ENCODE results near the gene TMEM196. TPM values are rescaled to one million over a fixed set of nuclear protein-coding genes. Genes with fewer than 3 reads are reported as not detected.

TMEM196 gene
- total and polyA plus RNA-seq, 3 donors from 2014 or later = 0.12 TPM; not detected in 2

DNA sequence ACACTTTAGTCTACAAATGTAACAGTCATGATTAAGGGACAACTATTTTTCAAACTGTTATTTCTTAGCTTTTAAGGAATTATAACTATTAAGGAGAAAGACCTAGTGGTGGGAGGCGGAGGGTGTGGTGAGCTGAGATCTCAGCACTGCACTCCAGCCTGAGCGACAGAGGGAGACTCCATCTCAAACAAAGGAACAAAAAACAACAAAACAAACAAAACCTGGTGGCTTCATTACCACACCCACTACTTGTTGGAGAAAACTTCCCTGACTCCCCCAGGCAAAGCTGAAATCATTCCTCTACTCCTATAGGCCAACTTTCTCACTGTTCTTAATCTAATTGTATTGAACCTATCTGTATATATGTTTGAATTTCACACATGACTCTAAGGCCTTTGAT, 67.8 kb downstream of the TMEM196 start:
- TF ChIP-seq, protein P1, sequence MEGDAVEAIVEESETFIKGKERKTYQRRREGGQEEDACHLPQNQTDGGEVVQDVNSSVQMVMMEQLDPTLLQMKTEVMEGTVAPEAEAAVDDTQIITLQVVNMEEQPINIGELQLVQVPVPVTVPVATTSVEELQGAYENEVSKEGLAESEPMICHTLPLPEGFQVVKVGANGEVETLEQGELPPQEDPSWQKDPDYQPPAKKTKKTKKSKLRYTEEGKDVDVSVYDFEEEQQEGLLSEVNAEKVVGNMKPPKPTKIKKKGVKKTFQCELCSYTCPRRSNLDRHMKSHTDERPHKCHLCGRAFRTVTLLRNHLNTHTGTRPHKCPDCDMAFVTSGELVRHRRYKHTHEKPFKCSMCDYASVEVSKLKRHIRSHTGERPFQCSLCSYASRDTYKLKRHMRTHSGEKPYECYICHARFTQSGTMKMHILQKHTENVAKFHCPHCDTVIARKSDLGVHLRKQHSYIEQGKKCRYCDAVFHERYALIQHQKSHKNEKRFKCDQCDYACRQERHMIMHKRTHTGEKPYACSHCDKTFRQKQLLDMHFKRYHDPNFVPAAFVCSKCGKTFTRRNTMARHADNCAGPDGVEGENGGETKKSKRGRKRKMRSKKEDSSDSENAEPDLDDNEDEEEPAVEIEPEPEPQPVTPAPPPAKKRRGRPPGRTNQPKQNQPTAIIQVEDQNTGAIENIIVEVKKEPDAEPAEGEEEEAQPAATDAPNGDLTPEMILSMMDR (IDR thresholded peaks at IDR 0.05) = no peak
- no peak for TF ChIP-seq POLR2A (IDR thresholded peaks at IDR 0.05)
- no peaks in the 10 kb centered on the region for H3K27me3 ChIP-seq
- H3K4me3 ChIP-seq = no peak overlapping the region
- 80 to 86% methylated on average over 2 of the region's 2 CpGs for WGBS, 2 donors
- H3K4me1 ChIP-seq = peaks cover 18% of the 10 kb centered on the region
- no peaks in the 10 kb centered on the region for H3K9me3 ChIP-seq
- no peak for DNase-seq
- H3K27ac ChIP-seq = no peak overlapping the region
- no peaks in the 10 kb centered on the region for H3K36me3 ChIP-seq (ENCODE audit: low read depth, missing control alignments)
- intact Hi-C loops (cut with DNase I; ENCODE audit: low total_unique reads) = no loop called here

DNA sequence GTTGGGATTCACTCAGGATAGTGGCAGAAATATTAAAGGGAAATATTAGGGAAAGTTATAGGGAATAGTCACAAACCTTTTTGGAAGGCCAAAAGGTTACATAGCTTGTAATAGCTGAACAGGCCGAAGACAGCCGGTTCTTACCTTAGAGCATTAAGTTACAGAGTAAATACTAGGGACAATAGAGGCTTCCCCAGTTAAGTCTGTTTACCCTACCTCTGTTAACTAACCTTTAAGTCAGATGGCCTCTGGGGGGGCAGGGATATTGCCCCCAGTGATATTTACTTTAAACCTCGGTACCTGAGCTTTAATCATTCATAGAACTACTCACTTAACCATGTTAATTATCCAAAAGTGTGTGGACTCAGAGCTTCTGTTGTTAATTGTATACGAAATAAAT, 71.9 kb downstream of the TMEM196 start:
- no peaks in the 10 kb centered on the region for H3K27me3 ChIP-seq
- TF ChIP-seq, protein P1 (IDR thresholded peaks at IDR 0.05) = no peak
- TF ChIP-seq POLR2A (IDR thresholded peaks at IDR 0.05) = no peak
- H3K36me3 ChIP-seq (ENCODE audit: low read depth, missing control alignments) = no peaks in the 10 kb centered on the region
- H3K9me3 ChIP-seq = no peaks in the 10 kb centered on the region
- DNase-seq = no peak
- intact Hi-C loops (cut with DNase I; ENCODE audit: low total_unique reads) = no loop called here
- H3K4me3 ChIP-seq = no peak overlapping the region
- 63 to 81% methylated on average over 4 of the region's 4 CpGs for WGBS, 2 donors
- H3K4me1 ChIP-seq = no peaks in the 10 kb centered on the region
- no peak overlapping the region for H3K27ac ChIP-seq

DNA sequence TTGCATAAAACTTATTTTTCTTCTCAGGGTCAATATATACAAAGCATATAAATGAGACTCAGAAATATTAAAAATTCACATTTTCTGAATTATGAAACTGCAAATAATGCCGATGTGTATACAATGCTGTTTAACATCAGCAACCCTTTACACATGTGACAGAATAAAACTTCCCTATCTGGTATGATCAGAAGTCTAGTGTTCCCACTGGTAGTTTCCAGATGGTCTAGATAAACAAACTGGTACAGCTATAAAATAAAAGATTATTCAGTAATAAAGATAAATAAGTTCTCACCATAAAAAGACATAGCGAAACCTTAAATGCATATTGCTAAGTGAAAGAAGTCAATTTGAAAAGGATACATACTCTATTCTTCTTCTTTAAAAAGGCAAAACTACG, 72.5 kb downstream of the TMEM196 start:
- DNase-seq = no peak
- no peaks in the 10 kb centered on the region for H3K9me3 ChIP-seq
- H3K27me3 ChIP-seq = no peaks in the 10 kb centered on the region
- H3K4me1 ChIP-seq = no peaks in the 10 kb centered on the region
- no peak overlapping the region for H3K27ac ChIP-seq
- H3K4me3 ChIP-seq = no peak overlapping the region
- TF ChIP-seq, protein P1 (IDR thresholded peaks at IDR 0.05) = no peak
- 89 to 92% methylated on average over 3 of the region's 3 CpGs for WGBS, 2 donors
- intact Hi-C loops (cut with DNase I; ENCODE audit: low total_unique reads) = no loop called here
- H3K36me3 ChIP-seq (ENCODE audit: low read depth, missing control alignments) = no peaks in the 10 kb centered on the region

DNA sequence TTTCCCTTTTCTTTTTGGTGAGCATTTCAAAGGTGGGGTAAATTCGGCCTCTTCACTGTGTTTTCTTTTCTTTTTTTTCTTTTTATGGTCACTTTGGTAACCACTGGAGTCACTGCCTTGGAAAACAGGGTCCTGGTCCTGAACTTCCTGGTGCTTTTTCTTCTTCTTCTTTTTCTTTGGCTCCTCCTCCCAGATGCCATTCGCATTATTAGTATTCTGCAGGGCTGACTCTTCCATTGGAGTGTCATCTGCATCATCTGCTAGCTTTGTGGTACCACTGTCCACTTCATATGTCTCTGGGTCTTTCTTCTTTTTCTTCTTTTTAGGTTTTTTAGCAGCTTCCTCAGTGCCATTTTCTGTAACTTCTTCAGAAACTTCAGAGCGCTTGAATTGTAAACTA, 75.1 kb downstream of the TMEM196 start:
- no peaks in the 10 kb centered on the region for H3K4me1 ChIP-seq
- 90 to 96% methylated on average over 3 of the region's 3 CpGs for WGBS, 2 donors

DNA sequence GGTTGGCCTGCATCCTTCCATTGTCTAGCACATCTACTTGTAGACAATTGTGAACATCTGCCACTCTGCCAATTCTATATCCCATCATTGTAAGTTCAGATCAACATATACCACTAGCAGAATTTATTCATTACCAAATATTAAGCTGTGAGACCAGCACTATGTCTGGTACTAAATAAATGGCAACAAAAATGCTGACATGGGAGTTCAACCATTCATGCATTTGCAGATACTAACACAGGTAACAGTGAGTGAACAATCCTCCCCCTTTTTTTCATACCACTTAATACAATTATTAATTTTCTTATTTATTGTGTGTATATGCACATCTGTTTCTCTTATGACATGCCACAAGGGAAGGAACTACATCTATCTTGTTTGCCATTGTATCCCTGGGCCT, 76.5 kb downstream of the TMEM196 start:
- intact Hi-C loops (cut with DNase I; ENCODE audit: low total_unique reads) = no loop called here
- Histone ChIP-seq H3K4me1 (no peaks in the 10 kb centered on the region), H3K27ac (no peak overlapping the region), H3K27me3 (no peaks in the 10 kb centered on the region), H3K36me3 (ENCODE audit: low read depth, missing control alignments) (no peaks in the 10 kb centered on the region), H3K9me3 (no peaks in the 10 kb centered on the region), H3K4me3 (no peak overlapping the region)
- TF ChIP-seq POLR2A (IDR thresholded peaks at IDR 0.05) = no peak
- TF ChIP-seq, protein P1 (IDR thresholded peaks at IDR 0.05) = no peak
- no peak for DNase-seq

More for the DNA sequence above, 75.1 kb downstream of the TMEM196 start:
- H3K4me3 ChIP-seq = no peak overlapping the region
- H3K36me3 ChIP-seq (ENCODE audit: low read depth, missing control alignments) = no peaks in the 10 kb centered on the region
- TF ChIP-seq, protein P1 (IDR thresholded peaks at IDR 0.05) = no peak
- no peak for TF ChIP-seq POLR2A (IDR thresholded peaks at IDR 0.05)
- no peaks in the 10 kb centered on the region for H3K9me3 ChIP-seq
- intact Hi-C loops (cut with DNase I; ENCODE audit: low total_unique reads) = no loop called here
- no peaks in the 10 kb centered on the region for H3K27me3 ChIP-seq
- H3K27ac ChIP-seq = no peak overlapping the region
- DNase-seq = no peak

Data from testis (tissue), 3 donors.